SK-N-SH (cell line): ENCODE data around the gene BSX. TPM values are rescaled to one million over a fixed set of nuclear protein-coding genes. Genes with fewer than 3 reads are reported as not detected.

Experiments
- CTCF ChIA-PET: fragments of 300-600, 350-600 bp; formaldehyde crosslinking; extraction: SDS; loops from one replicate; lab custom pipeline; 2021; lab: Yijun Ruan, JAX
- POLR2A ChIA-PET: fragments of 350-600 bp; sonication (Branson Sonifier 250); formaldehyde crosslinking; extraction: SDS; loops from one replicate; lab custom pipeline; 2020; ENCODE audit warnings: antibody characterized with exemption, inconsistent platforms; lab: Yijun Ruan, JAX
- DNase-seq: peaks from one replicate; pipeline ENCODE4 v3.0.0; 2012
- H2AFZ ChIP-seq: fragments of 200-600 bp; sonication (generic); 2 replicates; pipeline ENCODE4 v1.8.1; 2016; ENCODE audit warnings: antibody characterized with exemption, mild to moderate bottlenecking, low read depth
- H3F3A ChIP-seq: fragments of 200-600 bp; sonication (generic); replicated peaks from 2 replicates; pipeline ENCODE3; 2016; ENCODE audit warnings: antibody characterized with exemption, mild to moderate bottlenecking; ENCODE audit not compliant: insufficient read depth
- H3K27ac ChIP-seq, 2 experiments: fragments of 200-500 bp in 1 of 2; fragments of 200-600 bp in 1 of 2; sonication (Bioruptor generic) in 1 of 2; sonication (generic), shearing (Covaris generic) in 1 of 2; 2 replicates each; pipeline versions ENCODE4 v1.5.1 to v1.6.1; 2014 to 2016; ENCODE audit warnings: low read depth in 2 of 2, inconsistent platforms in 1 of 2, low read length in 1 of 2, mild to moderate bottlenecking in 1 of 2, mixed read lengths in 1 of 2
- H3K27me3 ChIP-seq: fragments of 200-600 bp; sonication (generic), shearing (Covaris generic); 2 replicates; pipeline ENCODE4 v1.6.1; 2016; ENCODE audit warnings: mixed run types; ENCODE audit not compliant: insufficient read depth
- H3K36me3 ChIP-seq, 2 experiments: fragments of 200-500 bp in 1 of 2; fragments of 200-600 bp in 1 of 2; sonication (Bioruptor generic) in 1 of 2; sonication (generic) in 1 of 2; replicated peaks in 1 of 2; 2 replicates each; pipeline versions ENCODE3 to v1.5.1; 2014 to 2016; ENCODE audit warnings: low read length in 1 of 2, mild to moderate bottlenecking in 1 of 2; ENCODE audit not compliant: insufficient read depth in 2 of 2, control insufficient read depth in 1 of 2
- H3K4me1 ChIP-seq, 2 experiments: fragments of 200-500 bp in 1 of 2; fragments of 200-600 bp in 1 of 2; sonication (Bioruptor generic) in 1 of 2; sonication (generic), shearing (Covaris generic) in 1 of 2; 2 replicates each; pipeline versions ENCODE4 v1.5.1 to v1.6.1; 2014 to 2016; ENCODE audit warnings: low read depth in 1 of 2, low read length in 1 of 2, mixed run types in 1 of 2; ENCODE audit not compliant: insufficient read depth in 2 of 2, control insufficient read depth in 1 of 2
- H3K4me2 ChIP-seq: fragments of 200-600 bp; sonication (generic), shearing (Covaris generic); 2 replicates; pipeline ENCODE4 v1.6.1; 2017; ENCODE audit warnings: mixed run types
- H3K4me3 ChIP-seq, 2 experiments: fragments of 200-500 bp in 1 of 2; fragments of 200-600 bp in 1 of 2; sonication (Bioruptor generic) in 1 of 2; sonication (generic), shearing (Covaris generic) in 1 of 2; 2 replicates each; pipeline versions ENCODE4 v1.5.1 to v1.8.1; 2014 to 2016; ENCODE audit warnings: low read depth in 2 of 2, inconsistent platforms in 1 of 2, low read length in 1 of 2, mild to moderate bottlenecking in 1 of 2, mixed read lengths in 1 of 2, moderate library complexity in 1 of 2
- H3K79me2 ChIP-seq: fragments of 200-600 bp; sonication (generic); 2 replicates; pipeline ENCODE4 v1.8.1; 2017; ENCODE audit warnings: mild to moderate bottlenecking; ENCODE audit not compliant: insufficient read depth
- H3K9ac ChIP-seq: fragments of 200-600 bp; sonication (generic); 2 replicates; pipeline ENCODE4 v1.6.1; 2017; ENCODE audit warnings: mixed run types
- H3K9me2 ChIP-seq: fragments of 200-600 bp; sonication (generic); 2 replicates; pipeline ENCODE4 v1.6.1; 2017; ENCODE audit warnings: mixed run types
- H3K9me3 ChIP-seq: fragments of 200-600 bp; sonication (generic); 2 replicates; pipeline ENCODE4 v1.6.1; 2017; ENCODE audit warnings: mixed run types, mild to moderate bottlenecking, moderate library complexity
- H4K20me1 ChIP-seq: fragments of 200-600 bp; sonication (generic); 2 replicates; pipeline ENCODE4 v1.6.1; 2017; ENCODE audit warnings: mild to moderate bottlenecking, mixed run types; ENCODE audit not compliant: insufficient read depth
- CHD2 ChIP-seq: fragments of 150-350 bp; IDR thresholded peaks from 2 replicates; pipeline ENCODE4 v1.6.1; 2018; ENCODE audit warnings: low read length; ENCODE audit not compliant: partially characterized antibody
- CTCF ChIP-seq: fragments of 200-600 bp; sonication (generic); IDR thresholded peaks from 2 replicates; pipeline ENCODE4 v1.6.1; 2017; ENCODE audit warnings: antibody characterized with exemption, mild to moderate bottlenecking, moderate library complexity
- ELF1 ChIP-seq: IDR thresholded peaks from 2 replicates; pipeline ENCODE4 v1.4.0; 2012
- EP300 ChIP-seq, 2 experiments: IDR thresholded peaks; 2 replicates each; pipeline versions ENCODE4 v1.4.0 to v1.6.1; 2012; ENCODE audit warnings: borderline replicate concordance in 1 of 2, low read depth in 1 of 2, low read length in 1 of 2
- EZH2phosphoT487 ChIP-seq: fragments of 200-600 bp; sonication (generic); IDR thresholded peaks from 2 replicates; pipeline ENCODE4 v1.6.1; 2017; ENCODE audit warnings: low read depth, mixed run types, mild to moderate bottlenecking, antibody characterized with exemption, moderate library complexity, borderline replicate concordance
- GATA2 ChIP-seq: sonication (generic); formaldehyde crosslinking; IDR thresholded peaks from 2 replicates; pipeline ENCODE4 v1.5.0; 2020; ENCODE audit warnings: mild to moderate bottlenecking, missing genetic modification reagents
- MEF2A ChIP-seq: IDR thresholded peaks from 2 replicates; pipeline ENCODE4 v1.4.0; 2012; ENCODE audit warnings: low read depth, borderline replicate concordance
- MXI1 ChIP-seq: IDR thresholded peaks from 2 replicates; pipeline ENCODE4 v1.6.1; 2012; ENCODE audit warnings: mild to moderate bottlenecking, low read depth, low read length, improper control_type of control experiment
- NRF1 ChIP-seq: IDR thresholded peaks from 2 replicates; pipeline ENCODE4 v1.6.1; 2012; ENCODE audit warnings: low read depth, mild to moderate bottlenecking, low read length
- POLR2AphosphoS5 ChIP-seq: IDR thresholded peaks from 2 replicates; pipeline ENCODE4 v1.6.1; 2012; ENCODE audit warnings: low read depth, low read length
- RAD21 ChIP-seq: IDR thresholded peaks from 2 replicates; pipeline ENCODE4 v1.6.1; 2012; ENCODE audit warnings: mild to moderate bottlenecking, low read length
- RFX5 ChIP-seq: IDR thresholded peaks from 2 replicates; pipeline ENCODE4 v1.6.1; 2012; ENCODE audit warnings: mild to moderate bottlenecking, improper control_type of control experiment, low read length
- SMC3 ChIP-seq: IDR thresholded peaks from 2 replicates; pipeline ENCODE4 v1.6.1; 2012; ENCODE audit warnings: low read depth, low read length, improper control_type of control experiment
- TEAD4 ChIP-seq: IDR thresholded peaks from 2 replicates; pipeline ENCODE4 v1.4.0; 2012; ENCODE audit warnings: mild to moderate bottlenecking, borderline replicate concordance; ENCODE audit not compliant: insufficient read depth
- USF2 ChIP-seq: fragments of 150-350 bp; IDR thresholded peaks from 2 replicates; pipeline ENCODE4 v1.6.1; 2017; ENCODE audit warnings: antibody characterized with exemption, low read length, low read depth, borderline replicate concordance
- YY1 ChIP-seq: IDR thresholded peaks from 2 replicates; pipeline ENCODE4 v1.4.0; 2012; ENCODE audit warnings: low read depth, mild to moderate bottlenecking
- WGBS: methylation state at CpG from one replicate; pipeline ENCODE4 v1.1.6; 2017; ENCODE audit warnings: low lambda C conversion rate; 5-methylcytosine and 5-hydroxymethylcytosine counted together
- polyA plus RNA-seq, 3 experiments: library from polyadenylated mRNA; depleted of rRNA; stranded (reverse); fragments of >200 nt; gene quantifications; 2 replicates each; pipeline ENCODE4 v1.2.3, GENCODE V29; 2012
- TF ChIP-seq, protein P1 (sequence below): IDR thresholded peaks from 2 replicates; pipeline ENCODE4 v1.6.1; 2012; ENCODE audit warnings: mild to moderate bottlenecking, low read depth, low read length, moderate library complexity
- TF ChIP-seq, protein P2 (sequence below): IDR thresholded peaks from 2 replicates; pipeline ENCODE4 v1.4.0; 2012; ENCODE audit warnings: low read depth, borderline replicate concordance
- TF ChIP-seq, protein P3 (sequence below): IDR thresholded peaks from 2 replicates; pipeline ENCODE4 v1.4.0; 2012; ENCODE audit warnings: low read depth
- TF ChIP-seq, protein P4 (sequence below): IDR thresholded peaks from 2 replicates; pipeline ENCODE4 v1.4.0; 2012; ENCODE audit warnings: low read depth, borderline replicate concordance

The BSX gene
- polyA plus RNA-seq, 1 of the 3 experiments (the other 2 are of a cell fraction), result 0.16 TPM

GRCh38 chr11:122954455-122954854 lies 27.2 kb downstream of the BSX start:
- Histone ChIP-seq H2AFZ (no peak overlapping the region), H3K79me2 (no peaks in the 10 kb centered on the region), H3K9ac (no peak overlapping the region), H3K27ac (no peak overlapping the region), H3K36me3 (peaks cover 4 to 5% of the 10 kb centered on the region in 2 experiments), H3K9me2 (no peaks in the 10 kb centered on the region), H3K4me3 (no peak overlapping the region), H3K4me2 (no peak overlapping the region), H4K20me1 (no peaks in the 10 kb centered on the region), H3K27me3 (no peaks in the 10 kb centered on the region), H3K4me1 (no peaks in the 10 kb centered on the region), H3F3A (no peaks in the 10 kb centered on the region), H3K9me3 (no peaks in the 10 kb centered on the region)
- TF ChIP-seq MXI1 (no peak), POLR2AphosphoS5 (no peak), CHD2 (no peak), YY1 (no peak), SMC3 (no peak), RFX5 (no peak), MEF2A (no peak), USF2 (no peak), ELF1 (no peak), RAD21 (no peak), CTCF (no peak), EP300 (IDR thresholded peaks at IDR 0.05; ENCODE audit: borderline replicate concordance in 1 of 2, low read depth in 1 of 2, low read length in 1 of 2) (no peak), EZH2phosphoT487 (no peak), GATA2 (no peak), NRF1 (no peak), TEAD4 (no peak)
- TF ChIP-seq, protein P1, sequence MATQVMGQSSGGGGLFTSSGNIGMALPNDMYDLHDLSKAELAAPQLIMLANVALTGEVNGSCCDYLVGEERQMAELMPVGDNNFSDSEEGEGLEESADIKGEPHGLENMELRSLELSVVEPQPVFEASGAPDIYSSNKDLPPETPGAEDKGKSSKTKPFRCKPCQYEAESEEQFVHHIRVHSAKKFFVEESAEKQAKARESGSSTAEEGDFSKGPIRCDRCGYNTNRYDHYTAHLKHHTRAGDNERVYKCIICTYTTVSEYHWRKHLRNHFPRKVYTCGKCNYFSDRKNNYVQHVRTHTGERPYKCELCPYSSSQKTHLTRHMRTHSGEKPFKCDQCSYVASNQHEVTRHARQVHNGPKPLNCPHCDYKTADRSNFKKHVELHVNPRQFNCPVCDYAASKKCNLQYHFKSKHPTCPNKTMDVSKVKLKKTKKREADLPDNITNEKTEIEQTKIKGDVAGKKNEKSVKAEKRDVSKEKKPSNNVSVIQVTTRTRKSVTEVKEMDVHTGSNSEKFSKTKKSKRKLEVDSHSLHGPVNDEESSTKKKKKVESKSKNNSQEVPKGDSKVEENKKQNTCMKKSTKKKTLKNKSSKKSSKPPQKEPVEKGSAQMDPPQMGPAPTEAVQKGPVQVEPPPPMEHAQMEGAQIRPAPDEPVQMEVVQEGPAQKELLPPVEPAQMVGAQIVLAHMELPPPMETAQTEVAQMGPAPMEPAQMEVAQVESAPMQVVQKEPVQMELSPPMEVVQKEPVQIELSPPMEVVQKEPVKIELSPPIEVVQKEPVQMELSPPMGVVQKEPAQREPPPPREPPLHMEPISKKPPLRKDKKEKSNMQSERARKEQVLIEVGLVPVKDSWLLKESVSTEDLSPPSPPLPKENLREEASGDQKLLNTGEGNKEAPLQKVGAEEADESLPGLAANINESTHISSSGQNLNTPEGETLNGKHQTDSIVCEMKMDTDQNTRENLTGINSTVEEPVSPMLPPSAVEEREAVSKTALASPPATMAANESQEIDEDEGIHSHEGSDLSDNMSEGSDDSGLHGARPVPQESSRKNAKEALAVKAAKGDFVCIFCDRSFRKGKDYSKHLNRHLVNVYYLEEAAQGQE, result no peak
- TF ChIP-seq, protein P2, sequence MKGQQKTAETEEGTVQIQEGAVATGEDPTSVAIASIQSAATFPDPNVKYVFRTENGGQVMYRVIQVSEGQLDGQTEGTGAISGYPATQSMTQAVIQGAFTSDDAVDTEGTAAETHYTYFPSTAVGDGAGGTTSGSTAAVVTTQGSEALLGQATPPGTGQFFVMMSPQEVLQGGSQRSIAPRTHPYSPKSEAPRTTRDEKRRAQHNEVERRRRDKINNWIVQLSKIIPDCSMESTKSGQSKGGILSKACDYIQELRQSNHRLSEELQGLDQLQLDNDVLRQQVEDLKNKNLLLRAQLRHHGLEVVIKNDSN, result no peak
- TF ChIP-seq, protein P3, sequence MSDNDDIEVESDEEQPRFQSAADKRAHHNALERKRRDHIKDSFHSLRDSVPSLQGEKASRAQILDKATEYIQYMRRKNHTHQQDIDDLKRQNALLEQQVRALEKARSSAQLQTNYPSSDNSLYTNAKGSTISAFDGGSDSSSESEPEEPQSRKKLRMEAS, result no peak
- TF ChIP-seq, protein P4, sequence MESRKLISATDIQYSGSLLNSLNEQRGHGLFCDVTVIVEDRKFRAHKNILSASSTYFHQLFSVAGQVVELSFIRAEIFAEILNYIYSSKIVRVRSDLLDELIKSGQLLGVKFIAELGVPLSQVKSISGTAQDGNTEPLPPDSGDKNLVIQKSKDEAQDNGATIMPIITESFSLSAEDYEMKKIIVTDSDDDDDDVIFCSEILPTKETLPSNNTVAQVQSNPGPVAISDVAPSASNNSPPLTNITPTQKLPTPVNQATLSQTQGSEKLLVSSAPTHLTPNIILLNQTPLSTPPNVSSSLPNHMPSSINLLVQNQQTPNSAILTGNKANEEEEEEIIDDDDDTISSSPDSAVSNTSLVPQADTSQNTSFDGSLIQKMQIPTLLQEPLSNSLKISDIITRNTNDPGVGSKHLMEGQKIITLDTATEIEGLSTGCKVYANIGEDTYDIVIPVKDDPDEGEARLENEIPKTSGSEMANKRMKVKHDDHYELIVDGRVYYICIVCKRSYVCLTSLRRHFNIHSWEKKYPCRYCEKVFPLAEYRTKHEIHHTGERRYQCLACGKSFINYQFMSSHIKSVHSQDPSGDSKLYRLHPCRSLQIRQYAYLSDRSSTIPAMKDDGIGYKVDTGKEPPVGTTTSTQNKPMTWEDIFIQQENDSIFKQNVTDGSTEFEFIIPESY, result no peak
- CTCF ChIA-PET, result no interaction called here
- DNase-seq, result no peak
- POLR2A ChIA-PET, result no interaction called here
- WGBS, result 79% methylated on average over 4 of the region's 4 CpGs
